HEK293 (cell line): ENCODE results near the gene IFNLR1.
A peak's percentile ranks its signal among the peaks of the same experiment; 100 is the strongest.

Source experiments
- AEBP2 ChIP-seq: fragments of 450-650 bp; formaldehyde crosslinking; IDR thresholded peaks from 2 replicates; pipeline ENCODE4 v1.5.1; 2016; ENCODE audit warnings: missing biosample characterization, missing genetic modification characterization, borderline replicate concordance
- KLF16 ChIP-seq: fragments of 450-650 bp; formaldehyde crosslinking; IDR thresholded peaks from 2 replicates; pipeline ENCODE4 v1.5.1; 2017; ENCODE audit warnings: missing biosample characterization, missing genetic modification characterization
- KLF8 ChIP-seq: fragments of 450-650 bp; formaldehyde crosslinking; IDR thresholded peaks from 2 replicates; pipeline ENCODE4 v1.5.1; 2016; ENCODE audit warnings: missing biosample characterization, missing genetic modification characterization
- ZFP69B ChIP-seq: fragments of 450-650 bp; formaldehyde crosslinking; IDR thresholded peaks from 2 replicates; pipeline ENCODE4 v1.5.1; 2016; ENCODE audit warnings: missing biosample characterization, missing genetic modification characterization
- ZNF335 ChIP-seq: fragments of 450-650 bp; formaldehyde crosslinking; conservative IDR thresholded peaks from 2 replicates; pipeline ENCODE4 v1.5.1; 2016; ENCODE audit warnings: missing biosample characterization, missing genetic modification characterization
- ZNF530 ChIP-seq: fragments of 450-650 bp; formaldehyde crosslinking; IDR thresholded peaks from 2 replicates; pipeline ENCODE4 v1.5.1; 2016; ENCODE audit warnings: low read depth, missing biosample characterization, missing genetic modification characterization
- ZNF623 ChIP-seq: fragments of 450-650 bp; formaldehyde crosslinking; IDR thresholded peaks from 2 replicates; pipeline ENCODE4 v1.5.1; 2016; ENCODE audit warnings: missing biosample characterization, missing genetic modification characterization
- ZNF660 ChIP-seq: fragments of 450-650 bp; IDR thresholded peaks from 2 replicates; pipeline ENCODE4 v1.5.1; 2018; ENCODE audit warnings: missing biosample characterization, mild to moderate bottlenecking, missing genetic modification characterization
- ZNF707 ChIP-seq: fragments of 450-650 bp; formaldehyde crosslinking; IDR thresholded peaks from 2 replicates; pipeline ENCODE4 v1.5.1; 2016; ENCODE audit warnings: missing biosample characterization, missing genetic modification characterization
- ZNF792 ChIP-seq: fragments of 450-650 bp; formaldehyde crosslinking; IDR thresholded peaks from 2 replicates; pipeline ENCODE4 v1.5.1; 2016; ENCODE audit warnings: missing biosample characterization, missing genetic modification characterization
- ZNF843 ChIP-seq: fragments of 450-650 bp; formaldehyde crosslinking; IDR thresholded peaks from 2 replicates; pipeline ENCODE4 v1.5.1; 2016; ENCODE audit warnings: missing biosample characterization, missing genetic modification characterization
- ZSCAN5A ChIP-seq: fragments of 450-650 bp; formaldehyde crosslinking; IDR thresholded peaks from 2 replicates; pipeline ENCODE4 v1.5.1; 2016; ENCODE audit warnings: missing biosample characterization, missing genetic modification characterization
- TF ChIP-seq, protein P1 (sequence below): fragments of 450-650 bp; formaldehyde crosslinking; IDR thresholded peaks from 2 replicates; pipeline ENCODE4 v1.5.1; 2016; ENCODE audit warnings: missing biosample characterization, missing genetic modification characterization

- TF ChIP-seq, protein P1, sequence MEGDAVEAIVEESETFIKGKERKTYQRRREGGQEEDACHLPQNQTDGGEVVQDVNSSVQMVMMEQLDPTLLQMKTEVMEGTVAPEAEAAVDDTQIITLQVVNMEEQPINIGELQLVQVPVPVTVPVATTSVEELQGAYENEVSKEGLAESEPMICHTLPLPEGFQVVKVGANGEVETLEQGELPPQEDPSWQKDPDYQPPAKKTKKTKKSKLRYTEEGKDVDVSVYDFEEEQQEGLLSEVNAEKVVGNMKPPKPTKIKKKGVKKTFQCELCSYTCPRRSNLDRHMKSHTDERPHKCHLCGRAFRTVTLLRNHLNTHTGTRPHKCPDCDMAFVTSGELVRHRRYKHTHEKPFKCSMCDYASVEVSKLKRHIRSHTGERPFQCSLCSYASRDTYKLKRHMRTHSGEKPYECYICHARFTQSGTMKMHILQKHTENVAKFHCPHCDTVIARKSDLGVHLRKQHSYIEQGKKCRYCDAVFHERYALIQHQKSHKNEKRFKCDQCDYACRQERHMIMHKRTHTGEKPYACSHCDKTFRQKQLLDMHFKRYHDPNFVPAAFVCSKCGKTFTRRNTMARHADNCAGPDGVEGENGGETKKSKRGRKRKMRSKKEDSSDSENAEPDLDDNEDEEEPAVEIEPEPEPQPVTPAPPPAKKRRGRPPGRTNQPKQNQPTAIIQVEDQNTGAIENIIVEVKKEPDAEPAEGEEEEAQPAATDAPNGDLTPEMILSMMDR (tag by site-specific recombination), result no peak
- peak; percentile 66 for TF ChIP-seq KLF8
- 0 out of 2 replicates have a peak, but pooled peaks have one; percentile 33 for TF ChIP-seq ZNF843
- TF ChIP-seq ZNF660, result peak; percentile 44; the same call in 1 of the 2 replicates
- no peak for TF ChIP-seq ZFP69B (tag by site-specific recombination)
- TF ChIP-seq ZNF623, result no peak
- TF ChIP-seq ZSCAN5A (tag by site-specific recombination), result no peak
- no peak for TF ChIP-seq AEBP2 (tag by site-specific recombination)
- TF ChIP-seq ZNF707 (tag by site-specific recombination), result no peak
- TF ChIP-seq ZNF335 (tag by site-specific recombination), result peak; percentile 67
- TF ChIP-seq ZNF792, result no peak
- TF ChIP-seq ZNF530, result no peak
- TF ChIP-seq KLF16 (tag by site-specific recombination), result no peak
These were observed at the start of gene IFNLR1 for GRCh38 chr1:24186993-24187790.
